Thyroid gland (tissue), 4 donors: ENCODE data around the gene CTIF.

ENCODE experiments used
- POLR2A ChIP-seq, 2 donors: fragments of 450-650 bp; IDR thresholded peaks; one replicate each; pipeline ENCODE4 v1.6.1; 2017; ENCODE audit warnings: antibody characterized with exemption in 2 of 2, mild to moderate bottlenecking in 2 of 2, moderate library complexity in 1 of 2
- TF ChIP-seq, protein P1 (sequence below), 6 experiments: fragments of 200-600 bp in 3 of 6; fragments of 450-650 bp in 3 of 6; sonication (generic) in 3 of 6; IDR thresholded peaks; one replicate each; pipeline ENCODE4 v1.5.1; 2016 to 2019; ENCODE audit warnings: antibody characterized with exemption in 6 of 6, mild to moderate bottlenecking in 2 of 6, inconsistent platforms in 1 of 6, moderate library complexity in 1 of 6

DNA sequence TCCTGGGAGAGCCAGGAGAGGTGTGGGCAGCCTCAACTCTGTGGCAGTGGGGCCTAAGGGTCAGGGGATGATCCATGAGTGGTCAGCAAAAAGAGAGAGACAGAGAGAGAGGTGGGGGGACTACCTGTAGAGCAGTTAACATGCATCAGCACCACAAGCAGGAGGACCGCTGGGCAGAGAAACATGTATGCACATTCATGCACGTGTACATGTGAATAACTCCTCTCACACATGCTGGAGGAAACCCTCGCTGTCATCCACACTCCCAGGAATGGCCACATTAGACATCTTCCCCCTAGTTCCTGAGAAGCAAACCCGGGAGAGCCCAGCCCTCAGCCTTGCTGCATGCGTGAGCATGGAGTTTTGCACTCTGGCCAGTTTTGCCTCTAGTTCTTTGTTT is 245.8 kb downstream of the CTIF start:
- TF ChIP-seq, protein P1, sequence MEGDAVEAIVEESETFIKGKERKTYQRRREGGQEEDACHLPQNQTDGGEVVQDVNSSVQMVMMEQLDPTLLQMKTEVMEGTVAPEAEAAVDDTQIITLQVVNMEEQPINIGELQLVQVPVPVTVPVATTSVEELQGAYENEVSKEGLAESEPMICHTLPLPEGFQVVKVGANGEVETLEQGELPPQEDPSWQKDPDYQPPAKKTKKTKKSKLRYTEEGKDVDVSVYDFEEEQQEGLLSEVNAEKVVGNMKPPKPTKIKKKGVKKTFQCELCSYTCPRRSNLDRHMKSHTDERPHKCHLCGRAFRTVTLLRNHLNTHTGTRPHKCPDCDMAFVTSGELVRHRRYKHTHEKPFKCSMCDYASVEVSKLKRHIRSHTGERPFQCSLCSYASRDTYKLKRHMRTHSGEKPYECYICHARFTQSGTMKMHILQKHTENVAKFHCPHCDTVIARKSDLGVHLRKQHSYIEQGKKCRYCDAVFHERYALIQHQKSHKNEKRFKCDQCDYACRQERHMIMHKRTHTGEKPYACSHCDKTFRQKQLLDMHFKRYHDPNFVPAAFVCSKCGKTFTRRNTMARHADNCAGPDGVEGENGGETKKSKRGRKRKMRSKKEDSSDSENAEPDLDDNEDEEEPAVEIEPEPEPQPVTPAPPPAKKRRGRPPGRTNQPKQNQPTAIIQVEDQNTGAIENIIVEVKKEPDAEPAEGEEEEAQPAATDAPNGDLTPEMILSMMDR (IDR thresholded peaks at IDR 0.05): no peak
- TF ChIP-seq POLR2A (IDR thresholded peaks at IDR 0.05): no peak
